Common myeloid progenitor, CD34-positive (primary cell): ENCODE data around the gene SFXN5.

Experiments used
- CTCF ChIA-PET: fragments of 350-600 bp; sonication (Branson Sonifier 250); formaldehyde crosslinking; loops from one replicate; lab custom pipeline; 2021; ENCODE audit warnings: antibody characterized with exemption; lab: Charles Lee
- POLR2A ChIA-PET: fragments of 350-600 bp; sonication (Branson Sonifier 250); formaldehyde crosslinking; loops from one replicate; lab custom pipeline; 2021; ENCODE audit warnings: antibody characterized with exemption; lab: Charles Lee
- DNase-seq, 3 donors: peaks; one replicate each; pipeline versions ENCODE4 v3.0.0 to v3.0.0-alpha.2; 2013
- H3K27ac ChIP-seq, 2 experiments: 1 replicate in 1 of 2; 2 replicates in 1 of 2; pipeline ENCODE4 v1.7.0; 2013; ENCODE audit warnings: inconsistent platforms in 2 of 2, low read length in 2 of 2, mild to moderate bottlenecking in 2 of 2, low read depth in 1 of 2, moderate library complexity in 1 of 2; ENCODE audit not compliant: severe bottlenecking in 2 of 2, insufficient read depth in 1 of 2, poor library complexity in 1 of 2
- H3K27me3 ChIP-seq, 5 experiments: replicated peaks in 2 of 5; 1 replicate in 3 of 5; 2 replicates in 2 of 5; pipeline versions ENCODE4 v1.6.1 to v1.7.0; 2013; ENCODE audit warnings: low read length in 4 of 5, mild to moderate bottlenecking in 2 of 5, moderate library complexity in 2 of 5, inconsistent platforms in 1 of 5; ENCODE audit not compliant: insufficient read depth in 5 of 5, control insufficient read depth in 4 of 5
- H3K36me3 ChIP-seq, 4 experiments: 1 replicate in 2 of 4; 2 replicates in 2 of 4; pipeline versions ENCODE4 v1.6.1 to v1.7.0; 2013; ENCODE audit warnings: low read length in 3 of 4, control low read depth in 1 of 4, mild to moderate bottlenecking in 1 of 4; ENCODE audit not compliant: control insufficient read depth in 4 of 4, insufficient read depth in 4 of 4
- H3K4me1 ChIP-seq, 4 experiments: 1 replicate in 3 of 4; 2 replicates in 1 of 4; pipeline versions ENCODE4 v1.6.1 to v1.7.1; 2013; ENCODE audit warnings: low read length in 3 of 4, mild to moderate bottlenecking in 3 of 4, control low read depth in 1 of 4, inconsistent platforms in 1 of 4, moderate library complexity in 1 of 4; ENCODE audit not compliant: control insufficient read depth in 4 of 4, insufficient read depth in 4 of 4; ENCODE audit errors: control extremely low read depth in 1 of 4
- H3K4me3 ChIP-seq, 7 experiments: 1 replicate in 4 of 7; 2 replicates in 3 of 7; pipeline versions ENCODE4 v1.5.1 to v1.7.0; 2013; ENCODE audit warnings: mild to moderate bottlenecking in 7 of 7, low read length in 6 of 7, moderate library complexity in 6 of 7, inconsistent platforms in 2 of 7, low read depth in 2 of 7, control low read depth in 1 of 7; ENCODE audit not compliant: insufficient read depth in 4 of 7, control insufficient read depth in 1 of 7; ENCODE audit errors: extremely low read depth in 1 of 7
- H3K9me3 ChIP-seq, 5 experiments: 1 replicate in 4 of 5; 2 replicates in 1 of 5; pipeline versions ENCODE4 v1.6.1 to v1.7.1; 2013; ENCODE audit warnings: low read length in 4 of 5, mild to moderate bottlenecking in 2 of 5, inconsistent platforms in 1 of 5, low read depth in 1 of 5, moderate library complexity in 1 of 5; ENCODE audit not compliant: control insufficient read depth in 4 of 5, insufficient read depth in 2 of 5; ENCODE audit errors: control extremely low read depth in 1 of 5
- WGBS: methylation state at CpG from one replicate; pipeline ENCODE4 v1.1.5; 2013; ENCODE audit not compliant: insufficient coverage; 5-methylcytosine and 5-hydroxymethylcytosine counted together

SFXN5 gene

GRCh38 chr2:72895759-72896281, 175.7 kb downstream of the SFXN5 start:
- WGBS = 27% methylated on average over 12 of the region's 16 CpGs
- peaks cover 0 to 3% (median 0%) of the 10 kb centered on the region in 4 experiments for H3K4me1 ChIP-seq
- POLR2A ChIA-PET = no interaction called here
- no peaks in the 10 kb centered on the region for H3K36me3 ChIP-seq
- peaks cover 0 to 54% (median 14%) of the 10 kb centered on the region in 5 experiments for H3K27me3 ChIP-seq
- peak in 2 of 3 donors; percentile 25 to 36 for DNase-seq
- no peaks in the 10 kb centered on the region for H3K9me3 ChIP-seq
- no peak overlapping the region for H3K4me3 ChIP-seq
- no peak overlapping the region for H3K27ac ChIP-seq
- CTCF ChIA-PET = interaction anchor here (0.7 to 7.8 kb wide), 8 partner anchors 10 to 317 kb away, joined by 3 to 86 read pairs (median 8); no protein-coding TSS in a partner anchor

- Histone ChIP-seq H3K9me3 (no peaks in the 10 kb centered on the region), H3K27me3 (peaks cover 0 to 47% (median 14%) of the 10 kb centered on the region in 5 experiments), H3K4me3 (no peak overlapping the region), H3K4me1 (peaks cover 0 to 3% (median 0%) of the 10 kb centered on the region in 4 experiments), H3K27ac (no peak overlapping the region), H3K36me3 (no peaks in the 10 kb centered on the region)
- WGBS = 55% methylated on average over 2 of the region's 4 CpGs
- POLR2A ChIA-PET = no interaction called here
- DNase-seq = no peak
- CTCF ChIA-PET = interaction anchor here (0.7 to 7.8 kb wide), 11 partner anchors 11 to 317 kb away, joined by 3 to 86 read pairs (median 8); no protein-coding TSS in a partner anchor
Measured at GRCh38 chr2:72895154-72895553, 176.4 kb downstream of the SFXN5 start.

GRCh38 chr2:72894514-72894913, 177.0 kb downstream of the SFXN5 start:
- Histone ChIP-seq H3K27me3 (peaks cover 0 to 45% (median 16%) of the 10 kb centered on the region in 5 experiments), H3K4me3 (no peak overlapping the region), H3K36me3 (no peaks in the 10 kb centered on the region), H3K9me3 (no peaks in the 10 kb centered on the region), H3K4me1 (peaks cover 0 to 3% (median 0%) of the 10 kb centered on the region in 4 experiments), H3K27ac (no peak overlapping the region)
- 93% methylated on average over 8 of the region's 9 CpGs for WGBS
- ChIA-PET POLR2A (no interaction called here), CTCF (interaction anchor here (0.7 to 7.8 kb wide), 17 partner anchors 9 to 283 kb away, joined by 3 to 86 read pairs (median 7); no protein-coding TSS in a partner anchor)
- DNase-seq = no peak

GRCh38 chr2:72893594-72894319, 177.8 kb downstream of the SFXN5 start:
- no peak overlapping the region for H3K27ac ChIP-seq
- H3K36me3 ChIP-seq = no peaks in the 10 kb centered on the region
- peak; percentile 57 to 75 (median 72) for DNase-seq
- ChIA-PET POLR2A (no interaction called here), CTCF (interaction anchor here (0.6 to 7.8 kb wide), 31 partner anchors 9 to 360 kb away, joined by 3 to 86 read pairs (median 4); partner anchors contain the start of gene EMX1)
- H3K9me3 ChIP-seq = no peaks in the 10 kb centered on the region
- H3K4me3 ChIP-seq = no peak overlapping the region
- WGBS = 47% methylated on average over 14 of the region's 15 CpGs
- peaks cover 0 to 3% (median 0%) of the 10 kb centered on the region in 4 experiments for H3K4me1 ChIP-seq
- peaks cover 0 to 44% (median 15%) of the 10 kb centered on the region in 5 experiments for H3K27me3 ChIP-seq

GRCh38 chr2:72892506-72893173, 178.9 kb downstream of the SFXN5 start:
- H3K27ac ChIP-seq = no peak overlapping the region
- ChIA-PET CTCF (interaction anchor here (0.5 to 7.8 kb wide), 33 partner anchors 9 to 318 kb away, joined by 3 to 86 read pairs (median 5); no protein-coding TSS in a partner anchor), POLR2A (interaction anchor here (0.7 kb wide), 1 partner anchor 1647 kb away, joined by 3 read pairs; no protein-coding TSS in a partner anchor)
- no peak overlapping the region for H3K4me3 ChIP-seq
- H3K4me1 ChIP-seq = peaks cover 0 to 9% (median 7%) of the 10 kb centered on the region in 4 experiments
- no peaks in the 10 kb centered on the region for H3K9me3 ChIP-seq
- H3K27me3 ChIP-seq = peaks cover 0 to 40% (median 9%) of the 10 kb centered on the region in 5 experiments
- DNase-seq = peak; percentile 75 to 85 (median 81)
- H3K36me3 ChIP-seq = no peaks in the 10 kb centered on the region
- WGBS = 6% methylated on average over 10 of the region's 11 CpGs
